NOMO-1 treated with DMSO at 0.1 percent for 48 hours (cell line): Measurements from ENCODE around the gene BSPRY.

ENCODE experiments used
- DNase-seq: peaks from one replicate; lab custom pipeline; 2025; ENCODE audit not compliant: unreplicated experiment; lab: John Stamatoyannopoulos, UW

BSPRY gene

GRCh38 chr9:113340011-113340699 is 9.2 kb upstream of the BSPRY start, which contains the start of gene WDR31:
WDR31 (minus strand) TSS chr9:113340275; CDS start chr9:113332022, 8,253 bp downstream.
- DNase-seq: peak; percentile 84

- no peak for DNase-seq
Observed at GRCh38 chr9:113341712-113342410, 7.5 kb upstream of the BSPRY start.

GRCh38 chr9:113343732-113344231 is 5.6 kb upstream of the BSPRY start:
- peak; percentile 9 for DNase-seq

- DNase-seq: no peak
Observed at GRCh38 chr9:113345190-113345589, 4.2 kb upstream of the BSPRY start.

GRCh38 chr9:113345671-113346070 is 3.7 kb upstream of the BSPRY start:
- no peak for DNase-seq

- no peak for DNase-seq
Observed at GRCh38 chr9:113348437-113348836, 904 bp upstream of the BSPRY start.

- no peak for DNase-seq
Observed at GRCh38 chr9:113349066-113349444, 286 bp upstream of the BSPRY start.

- DNase-seq: no peak
Observed at GRCh38 chr9:113350107-113350661, 843 bp downstream of the BSPRY start.

GRCh38 chr9:113350937-113351336 is 1.6 kb downstream of the BSPRY start:
- peak; percentile 84 for DNase-seq

- no peak for DNase-seq
Observed at GRCh38 chr9:113352006-113352405, 2.7 kb downstream of the BSPRY start.

- DNase-seq: peak; percentile 9
Observed at GRCh38 chr9:113352411-113352810, 3.1 kb downstream of the BSPRY start.

GRCh38 chr9:113355040-113355596 is 5.8 kb downstream of the BSPRY start:
- no peak for DNase-seq

- no peak for DNase-seq
Observed at GRCh38 chr9:113356686-113357292, 7.4 kb downstream of the BSPRY start.

GRCh38 chr9:113359385-113359784 is 10.0 kb downstream of the BSPRY start:
- DNase-seq: no peak

GRCh38 chr9:113360242-113360842 is 11.0 kb downstream of the BSPRY start:
- DNase-seq: no peak

- no peak for DNase-seq
Observed at GRCh38 chr9:113361304-113362018, 12.1 kb downstream of the BSPRY start.

- DNase-seq: no peak
Observed at GRCh38 chr9:113363336-113363735, 14.0 kb downstream of the BSPRY start.

GRCh38 chr9:113364951-113365350 is 15.6 kb downstream of the BSPRY start:
- no peak for DNase-seq

GRCh38 chr9:113365652-113366051 is 16.3 kb downstream of the BSPRY start:
- peak; percentile 40 for DNase-seq

GRCh38 chr9:113368348-113368981 is 19.1 kb downstream of the BSPRY start:
- no peak for DNase-seq
